ENCODE results near the gene PDZRN4.

Gene PDZRN4

DNA sequence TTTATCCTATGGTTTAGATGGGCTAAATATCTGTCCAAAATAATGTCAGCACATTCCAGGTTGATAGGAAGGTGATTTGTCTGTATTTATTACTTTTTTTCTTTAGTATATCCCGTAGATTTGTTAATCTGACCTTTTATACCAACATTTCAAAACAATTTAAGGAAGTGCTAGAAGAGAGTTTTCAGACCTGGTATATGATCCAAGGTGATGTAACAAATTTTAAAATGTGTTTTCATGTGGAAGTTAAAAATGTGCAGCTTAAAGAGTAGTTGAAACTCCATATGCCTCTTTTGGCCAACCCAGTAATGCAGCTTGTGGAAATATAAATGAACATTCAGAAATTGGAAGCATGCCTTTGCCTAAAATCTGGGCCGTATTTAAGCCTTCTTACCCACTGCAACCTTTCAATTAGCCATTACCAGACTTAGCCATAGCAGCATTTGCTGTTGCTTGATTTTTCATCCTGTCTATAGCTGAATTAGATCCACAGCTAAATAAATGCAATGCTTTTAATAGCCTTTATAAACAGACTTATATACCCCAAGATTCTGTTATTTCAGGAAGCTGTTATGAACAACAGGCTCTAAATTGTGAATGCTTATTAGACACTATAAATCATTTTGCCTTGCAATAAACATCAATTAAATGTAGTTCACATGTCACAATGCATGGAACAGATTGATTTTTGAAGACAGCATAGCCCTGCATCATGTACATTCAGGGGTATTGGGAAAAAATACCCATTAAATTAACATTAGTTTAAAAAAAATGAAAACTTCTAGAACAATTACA is 271.2 kb downstream of the PDZRN4 start:
- TF ChIP-seq, protein P1, sequence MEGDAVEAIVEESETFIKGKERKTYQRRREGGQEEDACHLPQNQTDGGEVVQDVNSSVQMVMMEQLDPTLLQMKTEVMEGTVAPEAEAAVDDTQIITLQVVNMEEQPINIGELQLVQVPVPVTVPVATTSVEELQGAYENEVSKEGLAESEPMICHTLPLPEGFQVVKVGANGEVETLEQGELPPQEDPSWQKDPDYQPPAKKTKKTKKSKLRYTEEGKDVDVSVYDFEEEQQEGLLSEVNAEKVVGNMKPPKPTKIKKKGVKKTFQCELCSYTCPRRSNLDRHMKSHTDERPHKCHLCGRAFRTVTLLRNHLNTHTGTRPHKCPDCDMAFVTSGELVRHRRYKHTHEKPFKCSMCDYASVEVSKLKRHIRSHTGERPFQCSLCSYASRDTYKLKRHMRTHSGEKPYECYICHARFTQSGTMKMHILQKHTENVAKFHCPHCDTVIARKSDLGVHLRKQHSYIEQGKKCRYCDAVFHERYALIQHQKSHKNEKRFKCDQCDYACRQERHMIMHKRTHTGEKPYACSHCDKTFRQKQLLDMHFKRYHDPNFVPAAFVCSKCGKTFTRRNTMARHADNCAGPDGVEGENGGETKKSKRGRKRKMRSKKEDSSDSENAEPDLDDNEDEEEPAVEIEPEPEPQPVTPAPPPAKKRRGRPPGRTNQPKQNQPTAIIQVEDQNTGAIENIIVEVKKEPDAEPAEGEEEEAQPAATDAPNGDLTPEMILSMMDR (conservative IDR thresholded peaks at IDR 0.05) = no peak
- H3K27ac ChIP-seq = no peak overlapping the region

DNA sequence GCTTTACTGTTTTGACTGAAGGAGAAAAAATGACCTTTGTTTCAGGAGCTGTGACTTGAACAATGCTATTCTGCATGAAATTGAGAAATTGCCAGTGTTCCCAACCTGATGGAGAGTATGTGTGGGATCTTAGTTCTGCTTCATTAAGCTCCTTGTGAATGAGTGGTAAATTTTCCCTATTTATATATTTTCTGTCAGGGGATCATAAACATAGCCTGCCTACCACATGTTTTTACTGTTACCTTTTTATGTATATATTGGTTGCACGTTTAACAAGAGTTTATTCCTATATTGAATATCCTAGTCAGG is 271.7 kb downstream of the PDZRN4 start:
- TF ChIP-seq, protein P1 (conservative IDR thresholded peaks at IDR 0.05) = no peak
- no peak overlapping the region for H3K27ac ChIP-seq

DNA sequence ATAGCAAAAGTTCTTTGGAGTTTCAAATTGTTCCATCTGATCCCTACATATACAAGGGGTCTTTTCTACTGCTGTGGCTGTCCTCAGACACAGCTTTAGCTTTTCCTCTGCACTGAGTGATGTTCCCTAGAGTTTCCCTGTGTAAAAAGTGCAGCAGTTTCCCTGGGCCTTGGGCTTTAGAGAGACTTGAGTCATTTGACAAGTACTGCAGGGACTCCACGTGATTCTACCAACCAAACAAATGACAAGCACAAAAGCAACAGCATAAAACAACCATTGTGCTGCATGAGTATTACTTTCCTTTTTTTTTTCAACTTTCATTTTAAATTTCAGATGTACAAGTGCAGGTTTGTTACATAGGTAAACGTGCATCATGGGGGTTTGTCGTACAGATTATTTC is 272.8 kb downstream of the PDZRN4 start:
- TF ChIP-seq, protein P1 (conservative IDR thresholded peaks at IDR 0.05) = no peak
- no peak overlapping the region for H3K27ac ChIP-seq

DNA sequence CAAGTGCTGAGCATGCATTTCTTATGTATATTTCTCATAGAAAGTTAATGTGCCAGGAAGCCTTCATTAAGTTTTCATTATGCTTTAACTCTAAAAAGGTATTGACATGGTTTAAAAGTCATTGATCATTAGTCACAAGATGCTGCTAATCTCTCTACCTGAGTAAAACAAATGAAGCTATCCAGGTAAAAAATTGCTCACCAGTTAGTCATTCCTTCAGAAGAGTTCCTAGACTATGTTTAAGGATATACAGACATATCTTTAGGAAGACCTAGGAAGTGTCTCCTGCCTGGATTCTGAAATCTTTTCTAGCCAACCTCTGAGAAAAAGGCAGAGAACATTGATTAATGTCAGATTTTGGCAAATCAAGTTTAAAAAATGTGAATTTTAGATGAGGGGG is 274.2 kb downstream of the PDZRN4 start:
- TF ChIP-seq, protein P1 (conservative IDR thresholded peaks at IDR 0.05) = no peak
- H3K27ac ChIP-seq = no peak overlapping the region

DNA sequence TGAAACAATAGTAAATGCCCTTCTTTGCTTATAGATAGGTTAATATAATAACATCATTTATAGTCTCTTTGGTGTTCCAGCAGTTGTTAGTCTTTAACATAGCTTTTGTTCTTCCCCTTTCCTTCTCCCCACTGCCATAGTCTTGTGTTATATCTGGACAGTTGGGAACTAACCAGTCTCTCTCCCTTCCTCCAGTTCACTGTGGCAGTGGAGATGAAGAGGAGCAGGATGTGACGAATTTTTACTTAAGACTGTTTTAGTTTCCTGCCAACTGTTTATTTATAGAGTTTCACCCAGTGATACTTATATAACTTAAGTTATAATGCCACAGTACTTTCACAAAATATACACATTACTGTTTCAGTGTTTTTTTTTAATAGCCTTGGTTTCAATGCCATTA is 277.4 kb downstream of the PDZRN4 start:
- no peak overlapping the region for H3K27ac ChIP-seq
- TF ChIP-seq, protein P1 (conservative IDR thresholded peaks at IDR 0.05) = no peak

DNA sequence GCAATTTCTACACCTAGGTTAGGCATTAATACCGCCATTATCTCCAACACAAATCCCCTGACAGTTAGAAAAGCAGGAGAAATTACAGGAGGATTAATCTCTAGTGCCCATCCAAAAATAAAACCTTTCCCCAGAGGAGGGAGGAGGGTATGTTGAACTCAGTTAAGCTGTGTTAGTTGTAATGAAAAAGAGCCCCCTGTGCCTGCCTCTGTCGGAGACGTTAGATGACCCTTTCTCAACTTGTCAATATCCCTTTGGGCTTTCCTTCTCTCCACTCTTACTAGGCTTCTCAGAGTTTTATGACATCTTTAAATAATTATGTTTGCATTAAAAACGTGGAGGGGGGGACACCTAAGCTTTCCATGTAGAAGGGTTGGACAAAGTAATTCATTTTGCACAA is 278.2 kb downstream of the PDZRN4 start:
- TF ChIP-seq, protein P1 (conservative IDR thresholded peaks at IDR 0.05) = no peak
- no peak overlapping the region for H3K27ac ChIP-seq

DNA sequence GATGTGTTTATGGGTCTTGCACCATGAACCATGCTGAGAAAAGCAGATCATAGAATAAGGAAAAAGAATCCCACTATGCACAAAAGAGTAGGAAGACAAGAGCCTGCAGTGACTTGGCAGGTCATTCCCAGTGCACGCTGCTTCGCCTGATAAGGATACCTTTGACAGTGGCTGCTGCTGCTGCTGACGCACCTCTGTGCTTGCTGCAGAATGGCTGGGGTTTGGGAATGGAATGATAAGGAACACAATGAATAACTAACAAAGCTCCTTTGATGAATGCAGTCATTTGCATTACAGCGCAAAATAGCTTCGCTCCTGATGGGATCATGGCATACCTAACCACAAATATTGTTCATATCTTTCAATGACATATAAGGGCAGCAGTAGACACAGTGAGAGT is 278.7 kb downstream of the PDZRN4 start:
- TF ChIP-seq, protein P1 (conservative IDR thresholded peaks at IDR 0.05) = no peak
- H3K27ac ChIP-seq = no peak overlapping the region
